Anterior cingulate cortex (tissue), 58 donors: ENCODE measurements around the gene UROC1.

ENCODE experiments used
- DNase-seq, 58 donors: peaks; one replicate each; lab custom pipeline; 2025; lab: John Stamatoyannopoulos, UW

UROC1 gene

DNA sequence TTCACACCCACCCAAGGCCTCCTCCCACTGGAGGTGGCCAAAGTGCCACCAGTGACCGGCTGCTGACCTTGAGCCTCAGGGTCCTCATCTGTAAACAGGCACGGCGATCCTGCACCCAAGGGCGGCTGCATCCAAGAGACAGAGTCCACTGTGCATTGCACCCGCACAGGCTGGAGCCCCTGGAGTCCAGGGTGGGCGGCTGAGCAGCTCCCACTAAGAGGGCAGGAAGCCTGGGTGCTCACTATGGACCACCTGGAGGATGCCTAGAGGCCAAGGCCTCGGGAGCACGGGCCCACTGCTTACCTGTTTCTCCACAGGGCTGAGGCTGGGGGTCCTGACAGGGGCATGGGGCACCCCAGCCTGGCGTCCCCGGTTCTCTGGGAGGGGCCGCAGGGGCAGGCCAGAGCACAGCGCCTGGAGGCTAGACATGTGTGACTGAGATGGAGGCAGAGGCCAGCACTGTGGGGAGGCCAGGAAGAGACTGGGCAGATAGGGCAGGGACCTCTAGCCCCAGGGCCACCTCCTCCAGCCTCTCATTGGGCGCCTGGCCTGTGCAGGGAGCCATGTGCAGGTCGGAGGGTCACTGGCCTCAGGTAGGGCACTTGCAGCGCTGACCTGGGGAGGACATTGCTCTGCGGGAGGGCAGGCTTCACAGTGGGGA is at the start of gene UROC1:
TSS of gene UROC1 (minus strand) at position 483 of the 661 bp plus-strand sequence. CDS start at position 429, 54 bp downstream.
- DNase-seq: no peak

DNA sequence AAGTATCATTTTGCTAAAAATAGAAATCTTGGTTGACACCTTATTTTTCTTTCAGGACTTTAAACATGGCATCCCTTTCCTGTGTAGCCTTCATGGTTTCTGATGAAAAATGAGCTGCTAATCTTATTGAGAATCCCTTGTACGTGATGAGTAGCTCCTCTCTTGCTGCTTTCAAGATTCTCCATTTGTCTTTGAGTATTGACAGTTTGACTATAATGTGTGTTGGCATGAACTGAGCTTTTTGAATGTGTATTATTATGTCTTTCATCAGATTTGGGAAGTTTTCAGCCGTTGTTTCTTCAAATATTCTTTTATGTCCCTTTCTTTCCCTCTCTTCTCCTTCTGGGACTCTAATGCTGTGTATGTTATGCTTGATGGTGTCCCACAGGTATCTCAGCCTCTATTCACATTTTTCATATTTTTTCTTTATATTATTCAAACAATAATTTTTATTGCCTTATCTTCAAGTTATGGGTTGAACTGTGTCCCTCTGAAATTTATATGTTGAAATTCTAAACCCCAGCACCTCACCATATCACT is 45.2 kb upstream of the UROC1 start:
- no peak for DNase-seq

DNA sequence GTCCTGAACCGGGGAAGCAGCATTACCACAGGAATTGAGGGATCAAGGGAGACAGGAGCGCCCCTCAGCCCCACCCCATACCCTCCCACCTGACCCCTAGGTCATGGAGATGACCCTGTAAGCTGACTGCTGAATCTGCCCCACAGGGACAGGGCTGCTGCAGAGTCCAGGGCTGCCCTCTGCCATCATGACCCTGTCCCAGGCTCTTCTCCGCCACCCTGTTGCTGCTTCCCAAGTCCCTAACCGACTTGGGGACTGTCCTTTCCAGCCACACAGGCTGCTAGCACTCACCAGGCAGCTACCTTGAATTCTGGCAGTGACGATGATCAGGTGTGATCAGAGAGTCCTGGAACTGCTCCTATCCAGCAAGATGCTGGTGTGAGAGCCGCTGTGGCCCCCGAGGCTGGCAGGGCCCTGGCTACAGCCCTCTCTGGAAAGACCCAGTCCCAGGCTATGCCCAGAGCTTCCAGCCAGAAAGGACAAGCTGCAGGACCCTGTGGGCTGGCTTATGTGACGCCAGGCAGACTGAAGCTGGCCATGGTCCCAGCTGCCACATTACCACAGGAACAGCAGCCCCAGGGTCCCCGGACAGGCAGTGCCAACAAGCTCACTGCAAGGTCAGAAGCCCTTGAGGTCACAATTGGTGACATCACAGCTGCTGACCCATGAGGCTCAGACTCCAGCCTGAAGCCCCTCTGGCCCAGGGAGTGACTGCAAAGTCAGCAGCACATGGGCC is 40.9 kb upstream of the UROC1 start, which contains the start of gene C3orf22:
TSS of gene C3orf22 (minus strand) at position 597 of the 736 bp plus-strand sequence. CDS start 5,542 bp downstream, outside the sequence.
- no peak for DNase-seq

DNA sequence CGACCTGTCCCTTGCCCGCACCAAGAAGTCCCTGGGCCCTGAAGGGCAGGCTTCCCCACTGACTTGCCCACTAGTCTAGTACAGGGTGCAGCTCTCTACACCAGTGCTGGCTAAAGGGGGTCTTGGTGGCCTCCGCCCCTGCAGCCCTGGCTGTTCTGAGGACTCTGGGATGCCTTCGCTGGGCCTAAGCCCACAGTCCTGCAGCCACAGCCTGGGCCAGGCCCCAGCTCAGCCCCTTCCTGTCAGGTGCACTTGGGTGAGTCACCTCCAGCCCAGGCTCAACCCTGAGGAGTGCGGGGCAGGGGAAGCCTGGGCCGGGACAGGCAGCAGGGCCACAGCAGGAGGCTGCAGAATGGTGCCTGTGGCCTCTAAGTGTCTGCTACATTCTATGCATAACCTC is 40.2 kb upstream of the UROC1 start:
- DNase-seq: no peak

DNA sequence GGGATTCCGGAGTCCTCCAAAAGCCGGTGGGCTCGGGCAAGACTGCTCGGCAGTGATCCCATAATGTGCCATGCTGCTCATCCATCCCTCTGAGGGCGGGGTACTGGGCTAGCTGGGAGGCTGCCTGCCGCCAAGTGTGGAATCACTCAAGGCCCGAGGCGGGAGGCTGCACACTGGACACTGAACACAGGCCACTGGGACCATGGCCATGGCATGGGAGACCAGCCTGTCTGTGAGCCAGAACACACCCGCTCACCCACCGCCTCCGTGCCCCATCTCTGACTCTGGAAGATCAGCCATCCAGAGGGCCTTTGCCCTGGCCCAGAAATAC is 39.8 kb upstream of the UROC1 start:
- DNase-seq: no peak

DNA sequence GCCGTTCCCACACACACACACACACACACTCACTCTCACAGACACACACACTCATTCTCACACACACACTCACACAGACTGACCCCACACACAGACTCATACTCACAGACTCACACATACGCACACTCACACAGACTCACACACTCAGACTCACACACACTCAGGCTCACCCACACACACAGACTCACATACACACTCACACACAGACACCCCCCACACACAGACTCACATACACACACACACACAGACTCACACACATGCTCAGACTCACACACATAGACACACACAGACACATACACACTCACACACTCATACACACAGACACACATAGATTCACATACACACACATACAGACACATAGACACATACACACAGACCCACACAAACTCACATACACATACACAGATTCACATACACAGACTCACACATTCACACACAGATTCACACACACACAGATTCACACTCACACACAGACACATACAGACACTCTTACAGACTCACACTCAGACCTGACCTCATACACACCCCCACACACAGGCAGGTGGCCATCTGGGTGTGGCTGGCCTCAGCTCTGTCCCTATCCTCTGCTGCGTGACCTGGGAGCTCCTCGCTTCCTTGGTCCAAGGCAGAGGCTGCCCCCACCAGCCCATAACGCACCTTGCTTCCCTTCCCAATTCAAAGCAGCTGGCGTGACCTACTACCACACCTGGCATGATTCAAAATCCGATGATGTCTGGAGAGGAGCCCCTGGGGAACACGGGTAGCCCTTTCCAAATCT is 39.3 kb upstream of the UROC1 start:
- no peak for DNase-seq

DNA sequence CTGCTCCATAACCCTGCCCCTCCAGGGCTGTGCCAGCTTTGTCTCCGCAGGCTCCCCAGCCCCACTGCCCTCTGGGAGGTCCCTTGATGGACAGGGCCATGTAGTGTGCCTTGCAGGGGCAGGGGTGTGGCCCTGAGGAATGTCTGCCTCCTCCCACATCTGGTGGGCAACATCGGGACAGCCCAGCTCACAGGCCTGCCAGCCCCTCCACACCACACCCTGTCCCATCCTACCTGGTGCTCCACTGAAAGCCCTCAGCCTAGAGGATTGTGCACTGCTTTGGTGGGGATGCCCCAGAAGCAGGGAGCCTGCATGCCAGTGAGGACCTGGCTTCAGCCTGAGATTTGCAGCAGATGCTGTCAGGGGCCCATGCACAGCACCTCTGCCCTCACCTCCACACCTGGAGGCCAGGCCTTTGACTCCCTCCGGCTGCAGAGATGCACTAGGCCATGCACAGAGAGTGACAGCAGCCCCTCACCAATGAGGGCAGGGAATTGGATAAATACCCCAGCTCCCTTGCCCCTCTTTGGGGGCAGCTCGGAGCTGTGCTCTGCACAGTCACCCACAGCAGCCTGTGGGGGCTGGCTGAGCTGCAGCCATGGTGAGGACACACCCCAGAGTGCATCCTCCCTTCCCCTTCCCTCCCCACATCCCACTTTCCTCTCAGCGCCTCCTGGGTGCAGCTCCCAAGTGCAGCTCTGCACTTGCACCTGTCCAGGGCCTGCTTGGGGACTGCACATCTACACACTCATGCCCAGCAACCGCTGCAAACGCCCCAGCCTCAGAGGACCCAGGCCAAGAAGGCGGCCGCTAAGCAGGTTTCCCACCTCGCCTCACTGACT is 38.4 kb upstream of the UROC1 start:
- no peak for DNase-seq

DNA sequence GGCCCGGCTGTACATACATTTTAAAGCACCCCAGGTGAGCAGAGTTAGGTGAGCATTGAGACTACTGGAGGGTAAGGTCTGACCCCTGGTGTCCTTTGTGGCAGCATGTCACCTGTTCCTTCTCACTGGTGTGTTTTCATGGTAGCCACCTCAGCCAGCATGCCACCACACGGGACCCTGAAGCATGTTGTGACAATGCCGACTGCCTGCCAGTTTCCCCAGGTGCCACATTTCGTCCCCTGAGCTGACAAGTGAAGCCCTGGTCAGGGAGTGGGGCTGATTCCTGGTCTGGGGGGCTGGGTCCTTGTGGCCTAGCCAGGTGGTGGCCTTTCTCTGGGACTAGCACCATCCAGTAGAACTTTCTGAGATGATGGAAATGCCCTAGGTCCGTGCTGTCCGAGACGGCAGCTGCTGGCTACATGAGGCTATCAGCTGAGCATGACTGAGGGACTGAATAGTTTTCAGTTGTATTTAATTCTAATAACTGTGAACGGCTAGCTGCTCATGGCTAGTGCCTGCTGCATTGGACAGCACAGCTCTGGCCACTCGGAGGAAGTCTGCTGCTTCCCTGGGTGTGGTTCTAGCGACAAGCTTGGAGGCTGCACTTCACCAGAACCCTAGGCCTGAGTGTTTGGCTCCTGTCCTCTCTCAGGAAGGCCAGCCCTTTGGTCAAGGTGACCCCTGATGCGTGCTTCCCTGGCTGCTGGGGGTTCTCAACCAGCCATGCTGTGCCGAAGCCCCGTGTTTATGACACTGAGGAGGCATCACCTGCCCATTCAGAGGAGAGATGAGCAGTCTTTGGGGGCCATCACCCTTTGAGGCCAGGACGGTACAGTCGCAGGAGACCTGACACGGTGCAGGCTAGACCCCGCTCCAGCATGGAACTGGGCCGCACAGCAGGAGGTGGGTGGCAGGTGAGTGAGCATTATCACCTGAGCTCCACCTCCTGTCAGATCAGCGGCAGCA is 37.3 kb upstream of the UROC1 start:
- DNase-seq: no peak

DNA sequence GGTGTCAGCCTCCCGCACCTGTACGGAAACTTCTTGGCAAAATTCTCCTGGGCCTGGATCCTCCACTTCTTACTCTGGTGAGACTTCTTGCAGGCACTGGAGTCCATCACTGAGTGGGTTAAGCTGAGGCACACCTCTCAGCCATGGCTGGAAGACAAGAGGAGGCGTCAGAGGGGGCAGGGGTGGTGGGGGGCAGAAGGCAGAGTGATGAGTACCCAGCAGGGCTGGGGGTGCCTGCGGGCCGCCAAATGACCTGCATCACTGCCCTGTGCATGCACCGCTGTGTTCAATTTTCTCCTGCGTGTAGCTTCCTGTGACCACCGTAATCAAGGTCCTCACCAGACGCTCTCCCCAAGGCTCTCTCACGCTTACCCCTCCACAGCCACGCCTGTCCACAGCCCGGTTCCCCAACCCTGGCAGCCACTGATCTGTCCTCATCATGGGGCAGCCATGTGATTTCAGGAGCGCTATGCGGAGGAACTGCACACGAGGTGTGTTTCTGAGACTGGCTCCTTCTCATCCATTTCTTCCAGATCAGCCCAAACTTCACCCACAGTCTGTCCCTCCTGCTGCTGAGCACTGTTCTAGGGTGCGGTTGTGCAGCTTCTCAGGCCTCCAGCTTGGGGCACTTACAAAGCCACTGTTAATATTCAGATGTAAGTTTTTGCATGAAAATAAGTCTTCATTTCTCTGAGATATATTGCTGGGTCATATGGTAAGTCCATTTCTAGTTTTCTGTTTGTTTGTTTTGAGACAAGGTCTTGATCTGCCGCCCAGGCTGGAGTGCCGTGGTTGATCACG is 35.9 kb upstream of the UROC1 start:
- DNase-seq: no peak

DNA sequence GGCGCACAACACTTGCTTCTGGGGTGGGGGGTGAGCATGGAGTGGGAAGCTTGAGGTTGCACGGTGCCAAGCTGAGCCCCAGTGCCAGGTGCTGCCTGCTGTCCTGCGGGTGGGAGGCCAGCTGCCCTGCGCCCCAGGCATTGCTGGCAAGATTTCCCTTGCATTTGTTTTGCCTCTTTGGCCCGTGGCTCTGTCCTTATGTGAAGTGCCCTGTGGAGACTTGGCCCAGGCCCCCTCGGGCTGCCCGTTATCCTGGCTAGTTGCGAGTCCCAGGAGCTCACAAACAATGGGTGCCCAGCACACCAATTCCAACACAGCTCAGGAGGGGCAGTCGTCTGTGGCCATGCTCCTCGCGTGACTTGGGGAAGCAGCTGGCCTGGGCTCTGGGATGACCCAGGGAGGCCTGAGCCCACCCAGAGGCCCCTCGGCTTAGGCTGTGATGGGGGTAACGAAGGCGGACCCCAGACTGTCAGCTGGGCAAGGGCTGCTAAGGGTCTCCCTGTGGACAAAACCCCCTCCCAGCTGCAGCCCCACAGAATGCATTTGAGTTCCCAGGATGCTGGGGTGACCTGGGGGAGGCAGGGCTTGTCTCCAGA is 35.2 kb upstream of the UROC1 start:
- DNase-seq: no peak

DNA sequence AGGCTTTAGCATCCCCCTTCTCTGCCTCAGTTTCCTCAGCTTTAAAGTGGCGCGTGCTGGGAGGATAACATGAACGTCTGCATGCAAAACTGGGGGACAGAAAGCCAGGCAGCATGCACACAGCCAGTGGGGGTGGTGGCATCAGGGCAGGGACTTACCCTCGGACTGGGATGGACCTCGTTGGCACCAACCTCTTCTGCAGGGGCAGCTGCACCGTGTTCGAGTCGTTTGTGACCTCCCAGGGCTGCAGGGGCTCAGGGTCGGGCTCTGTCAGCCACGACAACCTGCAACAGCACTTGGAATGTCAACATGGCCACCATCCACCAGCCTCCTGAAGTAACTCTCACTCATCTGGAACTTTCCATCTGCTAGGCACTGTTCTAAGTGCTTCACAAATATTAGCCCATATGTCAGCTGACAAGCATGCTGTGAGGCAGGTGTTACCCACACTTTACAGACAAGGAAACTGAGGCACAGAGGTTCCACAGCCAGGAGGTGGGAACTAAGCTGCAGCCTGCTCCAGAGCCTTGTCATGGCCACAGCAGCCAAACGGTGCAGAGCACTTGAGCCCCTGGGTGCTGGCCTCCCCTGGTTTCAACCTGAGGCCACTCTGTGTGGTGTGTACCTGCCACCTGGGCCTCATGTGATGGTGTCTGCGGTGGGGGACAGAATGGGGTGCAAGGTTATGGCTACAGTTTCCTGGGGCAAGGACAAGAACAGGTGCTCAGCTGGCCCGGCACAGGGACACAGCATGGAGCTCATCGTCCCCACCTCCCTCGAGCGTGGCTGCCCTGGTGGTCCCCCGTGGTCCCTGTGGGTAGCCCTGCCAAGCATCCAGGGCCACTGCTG is 34.5 kb upstream of the UROC1 start:
- no peak for DNase-seq

DNA sequence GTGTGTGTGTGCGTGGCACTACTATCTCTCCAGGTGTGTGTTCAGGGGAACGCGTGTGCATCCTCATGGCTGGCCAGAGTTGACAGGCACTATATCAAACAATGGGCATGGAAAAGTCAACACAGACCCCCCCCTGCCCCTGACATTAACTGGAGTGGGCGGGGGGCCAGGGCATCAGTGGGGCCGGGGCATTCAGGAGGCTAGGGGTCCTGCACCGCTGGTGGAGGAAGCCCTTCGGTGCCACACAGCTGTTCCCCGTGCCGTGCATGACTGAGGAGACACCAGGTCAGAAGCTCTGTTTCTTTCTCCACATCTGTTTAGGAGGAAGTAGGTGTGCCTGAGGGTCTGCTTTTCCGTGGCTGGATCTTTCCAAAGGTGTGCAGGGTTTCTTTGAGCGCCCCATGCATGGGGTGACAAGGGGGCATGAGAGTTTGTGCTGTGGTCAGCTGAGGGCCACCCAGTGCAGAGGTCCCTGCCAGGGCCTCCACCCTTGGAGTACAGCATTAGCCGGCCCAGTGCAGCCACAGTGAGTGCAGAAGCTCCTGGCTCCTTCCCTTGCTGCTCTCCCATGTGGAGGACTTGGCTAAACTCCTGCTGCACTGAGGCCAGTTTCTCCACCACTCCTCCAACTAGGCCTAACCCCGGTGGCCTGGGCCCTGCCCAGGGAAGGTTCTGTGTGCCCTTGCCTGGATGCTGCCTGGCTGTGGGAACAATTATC is 33.7 kb upstream of the UROC1 start:
- peak in 5 of 58 donors; percentile 11 to 43 (median 26) for DNase-seq

DNA sequence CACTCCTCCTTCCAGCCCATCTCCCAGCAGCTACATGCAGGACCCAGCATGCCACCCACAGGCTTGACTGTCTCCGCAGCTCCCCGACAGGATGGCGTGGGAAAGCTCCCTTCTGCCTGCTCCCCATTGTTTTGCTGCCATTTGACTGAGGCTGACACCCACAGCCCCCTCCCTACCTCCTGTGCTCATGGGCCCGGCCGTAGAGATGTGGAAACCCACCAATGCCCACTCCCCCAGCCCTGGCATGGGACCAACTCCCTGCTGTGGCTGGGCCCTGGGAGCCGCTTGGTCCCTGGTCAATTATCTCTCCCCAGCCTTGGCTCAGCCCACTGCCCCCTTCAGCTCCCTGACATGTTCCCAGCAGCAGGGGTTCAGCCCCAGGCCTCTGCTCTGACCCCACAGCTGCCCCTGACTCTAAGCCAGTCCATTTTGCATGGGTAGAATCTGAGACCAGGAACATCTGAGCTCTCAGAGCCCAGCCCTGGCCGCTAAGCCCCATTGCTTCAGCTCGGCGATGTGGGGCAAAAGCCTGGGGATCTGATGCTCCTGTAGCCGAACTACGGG is 33.0 kb upstream of the UROC1 start:
- peak in 2 of 58 donors; percentile 19 to 27 for DNase-seq

DNA sequence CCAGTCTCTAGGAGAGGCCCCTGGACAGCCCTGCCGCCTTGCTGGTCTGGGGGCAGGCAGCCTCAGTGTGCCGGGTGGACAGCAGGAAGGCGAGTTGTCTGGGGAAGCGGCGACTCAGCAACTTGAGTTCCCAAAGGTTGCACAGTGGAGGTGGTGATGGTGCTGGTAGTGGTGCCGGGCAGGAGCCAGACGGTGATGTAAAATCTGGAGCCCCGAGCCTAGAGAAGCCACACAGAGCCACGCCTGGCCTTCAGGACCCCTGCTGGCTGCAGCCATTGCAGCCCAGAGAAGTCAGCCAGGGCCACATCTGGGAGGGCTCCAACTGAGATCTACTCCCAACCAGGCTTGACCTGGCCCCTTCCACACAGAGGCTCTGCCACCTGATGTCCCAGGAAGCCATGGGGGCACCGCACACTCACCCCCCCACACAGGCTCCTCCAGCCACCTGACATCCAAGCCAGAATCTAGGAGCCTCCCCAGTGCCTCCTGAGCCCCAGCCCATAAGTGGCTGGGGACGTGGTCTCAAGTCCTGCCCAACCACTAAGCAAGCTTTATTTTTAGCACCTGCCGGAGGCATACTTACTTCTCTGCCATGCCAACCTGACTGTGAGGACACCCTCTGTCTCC is 32.4 kb upstream of the UROC1 start:
- no peak for DNase-seq
